Cardiac fibroblast (primary cell): ENCODE results near the gene CASP9.

Source experiments
- DNase-seq, 2 donors: peaks; one replicate each; pipeline versions ENCODE4 v3.0.0 to v3.0.0-alpha.2; 2010; ENCODE audit warnings: low read depth in 2 of 2
- H3K4me3 ChIP-seq, 2 donors: replicated peaks in 1 of 2; 1 replicate in 1 of 2; 2 replicates in 1 of 2; pipeline ENCODE4 v1.5.1; 2011; ENCODE audit warnings: low read depth in 2 of 2, low read length in 2 of 2, mild to moderate bottlenecking in 2 of 2, moderate library complexity in 1 of 2
- CTCF ChIP-seq: IDR thresholded peaks from one replicate; pipeline ENCODE4 v1.5.1; 2011; ENCODE audit warnings: low read depth, mild to moderate bottlenecking, low read length, inconsistent platforms

The CASP9 gene

GRCh38 chr1:15452216-15452615 is 71.8 kb downstream of the CASP9 start:
- TF ChIP-seq CTCF, result no peak
- no peak overlapping the region for H3K4me3 ChIP-seq
- DNase-seq, result peak in 1 of 2 donors; percentile 36

GRCh38 chr1:15451014-15451722 is 72.8 kb downstream of the CASP9 start:
- no peak for TF ChIP-seq CTCF
- DNase-seq, result no peak
- no peak overlapping the region for H3K4me3 ChIP-seq

GRCh38 chr1:15449567-15449966 is 74.4 kb downstream of the CASP9 start:
- H3K4me3 ChIP-seq, result no peak overlapping the region
- TF ChIP-seq CTCF, result no peak
- no peak for DNase-seq

- no peak for DNase-seq
- no peak overlapping the region for H3K4me3 ChIP-seq
- no peak for TF ChIP-seq CTCF
Observed at GRCh38 chr1:15448877-15449462, 75.0 kb downstream of the CASP9 start.

- no peak for DNase-seq
- no peak for TF ChIP-seq CTCF
- no peak overlapping the region for H3K4me3 ChIP-seq
Observed at GRCh38 chr1:15446212-15446611, 77.8 kb downstream of the CASP9 start.

- TF ChIP-seq CTCF, result no peak
- DNase-seq, result no peak
- no peak overlapping the region for H3K4me3 ChIP-seq
Observed at GRCh38 chr1:15445390-15446122, 78.5 kb downstream of the CASP9 start.
